ENCODE measurements around the gene CARS1.

Gene CARS1

DNA sequence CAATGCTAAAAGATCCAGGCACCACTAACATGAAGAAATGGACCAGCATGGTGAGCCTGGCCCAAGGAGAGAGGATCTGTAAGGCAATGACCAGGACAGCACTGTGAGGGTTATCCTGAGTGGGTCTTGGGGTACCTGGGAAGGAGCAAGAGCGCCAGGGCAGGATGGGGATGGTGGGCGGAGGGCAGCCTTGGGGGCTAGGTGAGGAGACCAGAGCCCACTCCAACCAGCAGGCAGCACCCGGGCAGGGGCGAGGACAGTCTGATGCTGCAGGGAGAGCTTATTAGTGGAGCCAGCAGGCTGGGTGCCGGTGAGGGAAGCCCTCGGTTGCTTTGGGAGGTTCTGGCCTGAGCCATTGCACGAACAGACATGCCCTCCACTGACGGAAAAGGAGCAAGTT, 54.4 kb downstream of the CARS1 start:
- no peak overlapping the region for H3K4me2 ChIP-seq (ENCODE audit: low read depth, low read length)
- H3F3A ChIP-seq (ENCODE audit: insufficient read depth, low read length) = no peaks in the 10 kb centered on the region
- no peaks in the 10 kb centered on the region for H3K9me2 ChIP-seq (replicated peaks; ENCODE audit: insufficient read depth, low read length)
- H4K20me1 ChIP-seq (ENCODE audit: insufficient read depth, low read length) = no peaks in the 10 kb centered on the region
- DNase-seq = no peak
- H2AFZ ChIP-seq (ENCODE audit: low read length) = no peak overlapping the region
- no peaks in the 10 kb centered on the region; the same call in 1 of the 2 replicates for H3K36me3 ChIP-seq (replicated peaks; ENCODE audit: insufficient read depth, low read length)
- TF ChIP-seq, protein P1, sequence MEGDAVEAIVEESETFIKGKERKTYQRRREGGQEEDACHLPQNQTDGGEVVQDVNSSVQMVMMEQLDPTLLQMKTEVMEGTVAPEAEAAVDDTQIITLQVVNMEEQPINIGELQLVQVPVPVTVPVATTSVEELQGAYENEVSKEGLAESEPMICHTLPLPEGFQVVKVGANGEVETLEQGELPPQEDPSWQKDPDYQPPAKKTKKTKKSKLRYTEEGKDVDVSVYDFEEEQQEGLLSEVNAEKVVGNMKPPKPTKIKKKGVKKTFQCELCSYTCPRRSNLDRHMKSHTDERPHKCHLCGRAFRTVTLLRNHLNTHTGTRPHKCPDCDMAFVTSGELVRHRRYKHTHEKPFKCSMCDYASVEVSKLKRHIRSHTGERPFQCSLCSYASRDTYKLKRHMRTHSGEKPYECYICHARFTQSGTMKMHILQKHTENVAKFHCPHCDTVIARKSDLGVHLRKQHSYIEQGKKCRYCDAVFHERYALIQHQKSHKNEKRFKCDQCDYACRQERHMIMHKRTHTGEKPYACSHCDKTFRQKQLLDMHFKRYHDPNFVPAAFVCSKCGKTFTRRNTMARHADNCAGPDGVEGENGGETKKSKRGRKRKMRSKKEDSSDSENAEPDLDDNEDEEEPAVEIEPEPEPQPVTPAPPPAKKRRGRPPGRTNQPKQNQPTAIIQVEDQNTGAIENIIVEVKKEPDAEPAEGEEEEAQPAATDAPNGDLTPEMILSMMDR (IDR thresholded peaks at IDR 0.05; ENCODE audit: low read length) = no peak
- TF ChIP-seq EZH2 (optimal IDR thresholded peaks at IDR 0.05; ENCODE audit: low read depth, low read length) (no peak), EZH2phosphoT487 (IDR thresholded peaks at IDR 0.05; ENCODE audit: low read length) (no peak)
- no peak overlapping the region for H3K9ac ChIP-seq (ENCODE audit: low read length)
- no peaks in the 10 kb centered on the region for H3K79me2 ChIP-seq (ENCODE audit: low read length)
- H3K4me1 ChIP-seq (ENCODE audit: low read length) = no peaks in the 10 kb centered on the region
- H3K27me3 ChIP-seq (replicated peaks; ENCODE audit: insufficient read depth, low read length) = no peaks in the 10 kb centered on the region
- no peak overlapping the region for H3K4me3 ChIP-seq (ENCODE audit: low read length)
- H3K27ac ChIP-seq (ENCODE audit: low read length) = no peak overlapping the region
- H3K9me3 ChIP-seq (replicated peaks; ENCODE audit: insufficient read depth, low read length) = no peaks in the 10 kb centered on the region

DNA sequence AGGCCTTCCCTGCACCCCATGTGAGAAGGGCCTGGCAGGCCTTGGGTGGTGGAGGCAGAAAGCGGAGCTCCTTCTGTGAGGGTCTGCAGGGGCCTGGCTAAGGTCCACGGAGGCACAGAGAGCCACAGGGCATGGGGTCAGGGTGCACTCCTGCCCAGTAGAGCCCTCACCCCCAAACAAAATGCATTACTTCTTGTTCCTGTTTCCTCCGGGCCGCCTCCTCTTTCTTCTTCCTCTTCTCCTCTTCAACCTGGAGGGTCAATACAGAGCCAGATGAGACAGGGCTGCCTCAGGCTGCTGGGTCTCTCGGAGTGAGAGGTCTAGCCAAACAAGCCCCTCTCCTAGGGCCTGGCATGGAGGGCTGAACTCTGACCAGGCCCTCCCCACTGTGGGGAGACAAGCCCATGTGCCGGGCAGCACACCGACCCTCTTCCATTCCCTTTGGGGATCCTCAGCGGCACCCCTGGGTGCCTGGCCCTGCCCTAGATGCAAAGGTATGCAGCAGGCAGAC, 54.8 kb downstream of the CARS1 start:
- no peaks in the 10 kb centered on the region for H3K9me2 ChIP-seq (replicated peaks; ENCODE audit: insufficient read depth, low read length)
- H4K20me1 ChIP-seq (ENCODE audit: insufficient read depth, low read length) = no peaks in the 10 kb centered on the region
- H3K79me2 ChIP-seq (ENCODE audit: low read length) = no peaks in the 10 kb centered on the region
- no peaks in the 10 kb centered on the region; the same call in 1 of the 2 replicates for H3K36me3 ChIP-seq (replicated peaks; ENCODE audit: insufficient read depth, low read length)
- H3K4me2 ChIP-seq (ENCODE audit: low read depth, low read length) = no peak overlapping the region
- no peaks in the 10 kb centered on the region for H3K27me3 ChIP-seq (replicated peaks; ENCODE audit: insufficient read depth, low read length)
- DNase-seq = no peak
- no peaks in the 10 kb centered on the region for H3K9me3 ChIP-seq (replicated peaks; ENCODE audit: insufficient read depth, low read length)
- TF ChIP-seq EZH2phosphoT487 (IDR thresholded peaks at IDR 0.05; ENCODE audit: low read length) (no peak), EZH2 (optimal IDR thresholded peaks at IDR 0.05; ENCODE audit: low read depth, low read length) (no peak)
- TF ChIP-seq, protein P1 (IDR thresholded peaks at IDR 0.05; ENCODE audit: low read length) = no peak
- no peak overlapping the region for H3K4me3 ChIP-seq (ENCODE audit: low read length)
- no peak overlapping the region for H3K27ac ChIP-seq (ENCODE audit: low read length)
- H3F3A ChIP-seq (ENCODE audit: insufficient read depth, low read length) = no peaks in the 10 kb centered on the region
- H3K9ac ChIP-seq (ENCODE audit: low read length) = no peak overlapping the region
- H3K4me1 ChIP-seq (ENCODE audit: low read length) = no peaks in the 10 kb centered on the region
- no peak overlapping the region for H2AFZ ChIP-seq (ENCODE audit: low read length)

DNA sequence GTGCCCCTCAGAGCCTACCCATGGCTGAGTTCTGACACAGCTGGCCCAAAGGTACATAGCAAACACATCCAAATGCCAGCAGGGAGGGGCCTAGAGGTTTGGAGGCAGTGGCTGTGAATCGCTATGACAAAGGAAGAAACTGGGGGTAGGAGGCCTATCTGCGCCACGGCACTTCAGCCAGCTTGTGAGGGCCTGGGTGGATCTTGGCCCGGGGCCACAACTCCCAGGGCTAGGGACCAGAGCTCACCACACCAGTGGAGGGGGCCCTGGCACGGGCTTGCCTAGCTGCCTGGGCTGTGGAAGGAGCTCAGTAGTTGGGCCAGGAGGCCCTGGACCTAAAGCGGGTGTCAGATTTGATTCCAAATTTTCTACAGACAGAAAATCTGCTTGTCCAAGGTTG, 55.7 kb downstream of the CARS1 start:
- Histone ChIP-seq H3K27me3 (replicated peaks; ENCODE audit: insufficient read depth, low read length) (no peaks in the 10 kb centered on the region), H3K9me3 (replicated peaks; ENCODE audit: insufficient read depth, low read length) (no peaks in the 10 kb centered on the region), H2AFZ (ENCODE audit: low read length) (no peak overlapping the region), H3K9ac (ENCODE audit: low read length) (no peak overlapping the region), H3F3A (ENCODE audit: insufficient read depth, low read length) (no peaks in the 10 kb centered on the region), H4K20me1 (ENCODE audit: insufficient read depth, low read length) (no peaks in the 10 kb centered on the region), H3K27ac (ENCODE audit: low read length) (no peak overlapping the region), H3K36me3 (replicated peaks; ENCODE audit: insufficient read depth, low read length) (no peaks in the 10 kb centered on the region; the same call in 1 of the 2 replicates), H3K4me1 (ENCODE audit: low read length) (no peaks in the 10 kb centered on the region), H3K9me2 (replicated peaks; ENCODE audit: insufficient read depth, low read length) (no peaks in the 10 kb centered on the region), H3K4me2 (ENCODE audit: low read depth, low read length) (no peak overlapping the region), H3K79me2 (ENCODE audit: low read length) (no peaks in the 10 kb centered on the region), H3K4me3 (ENCODE audit: low read length) (no peak overlapping the region)
- TF ChIP-seq EZH2phosphoT487 (IDR thresholded peaks at IDR 0.05; ENCODE audit: low read length) = no peak
- TF ChIP-seq, protein P1 (IDR thresholded peaks at IDR 0.05; ENCODE audit: low read length) = no peak
- no peak for TF ChIP-seq EZH2 (optimal IDR thresholded peaks at IDR 0.05; ENCODE audit: low read depth, low read length)
- DNase-seq = no peak
